Stimulated activated CD8-positive, alpha-beta memory T cell treated with anti-CD3 and anti-CD28 coated beads, Interleukin-15, amount 100 ng/mL, for 4 hours (primary cell): ENCODE results near the gene LRP5.
"Not testable (repeated sequence)": the region's sequence is repeated elsewhere in the genome, so short reads cannot be mapped to it uniquely, and the experiment has no call there.

ENCODE experiments used
- DNase-seq, 2 donors: peaks; one replicate each; pipeline ENCODE4 v3.0.0-alpha.2; 2020; ENCODE audit warnings: low read depth in 2 of 2

Gene LRP5

GRCh38 chr11:68328374-68329091 is 16.1 kb downstream of the LRP5 start:
- DNase-seq = no peak

GRCh38 chr11:68329536-68329935 is 17.1 kb downstream of the LRP5 start:
- no peak for DNase-seq

- DNase-seq = no peak
These were observed 17.7 kb downstream of the LRP5 start for GRCh38 chr11:68329978-68330699.

GRCh38 chr11:68330700-68331337 is 18.4 kb downstream of the LRP5 start:
- no peak for DNase-seq

- no peak for DNase-seq
These were observed 19.1 kb downstream of the LRP5 start for GRCh38 chr11:68331338-68331947.

- DNase-seq = no peak
These were observed 19.8 kb downstream of the LRP5 start for GRCh38 chr11:68332186-68332585.

- no peak for DNase-seq
These were observed 20.8 kb downstream of the LRP5 start for GRCh38 chr11:68333173-68333572.

- no peak for DNase-seq
These were observed 22.5 kb downstream of the LRP5 start for GRCh38 chr11:68334923-68335322.

- DNase-seq = no peak
These were observed 23.3 kb downstream of the LRP5 start for GRCh38 chr11:68335683-68336082.

GRCh38 chr11:68336716-68337115 is 24.3 kb downstream of the LRP5 start:
- DNase-seq = no peak

- DNase-seq = no peak
These were observed 25.0 kb downstream of the LRP5 start for GRCh38 chr11:68337399-68337835.

GRCh38 chr11:68338051-68338780 is 25.8 kb downstream of the LRP5 start:
- DNase-seq = no peak

- no peak for DNase-seq
These were observed 27.8 kb downstream of the LRP5 start for GRCh38 chr11:68340003-68340767.

- no peak for DNase-seq
These were observed 28.6 kb downstream of the LRP5 start for GRCh38 chr11:68340784-68341556.

GRCh38 chr11:68341557-68342458 is 29.4 kb downstream of the LRP5 start:
- DNase-seq = no peak

- DNase-seq = no peak
These were observed 30.2 kb downstream of the LRP5 start for GRCh38 chr11:68342459-68343158.

GRCh38 chr11:68343761-68344256 is 31.4 kb downstream of the LRP5 start:
- no peak for DNase-seq

GRCh38 chr11:68344821-68345220 is 32.4 kb downstream of the LRP5 start:
- not testable (repeated sequence) for DNase-seq
